Measurements from ENCODE around the gene HLA-DQB2. TPM values are rescaled to one million over a fixed set of nuclear protein-coding genes. Genes with fewer than 3 reads are reported as not detected.

Gene HLA-DQB2
- total RNA-seq, 4 donors from 2014 or later, result 60.4 to 97.2 (median 80.9) TPM

DNA sequence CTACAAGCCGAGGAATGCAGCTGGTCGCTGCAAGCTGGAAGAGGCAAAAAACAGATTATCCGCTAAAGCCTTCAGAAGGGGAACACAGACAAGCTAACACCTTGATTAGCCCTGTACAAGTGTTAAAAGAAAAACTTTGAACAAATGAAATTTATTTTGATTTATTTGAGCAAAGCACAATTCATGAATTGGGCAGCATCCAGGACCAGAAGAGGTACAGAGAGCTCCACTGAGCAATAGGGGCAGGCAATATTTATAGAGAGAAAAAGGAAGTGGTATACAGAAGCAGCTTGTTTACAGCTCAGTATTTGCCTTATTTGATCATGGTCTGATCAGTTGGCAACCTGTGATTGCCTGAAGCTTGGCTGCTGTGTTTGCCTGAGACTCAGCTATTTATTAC, 35.8 kb upstream of the HLA-DQB2 start:
- TF ChIP-seq POLR2A (IDR thresholded peaks at IDR 0.05) (no peak), EP300 (IDR thresholded peaks at IDR 0.05) (no peak), POLR2AphosphoS5 (IDR thresholded peaks at IDR 0.05) (no peak)
- TF ChIP-seq, protein P1, sequence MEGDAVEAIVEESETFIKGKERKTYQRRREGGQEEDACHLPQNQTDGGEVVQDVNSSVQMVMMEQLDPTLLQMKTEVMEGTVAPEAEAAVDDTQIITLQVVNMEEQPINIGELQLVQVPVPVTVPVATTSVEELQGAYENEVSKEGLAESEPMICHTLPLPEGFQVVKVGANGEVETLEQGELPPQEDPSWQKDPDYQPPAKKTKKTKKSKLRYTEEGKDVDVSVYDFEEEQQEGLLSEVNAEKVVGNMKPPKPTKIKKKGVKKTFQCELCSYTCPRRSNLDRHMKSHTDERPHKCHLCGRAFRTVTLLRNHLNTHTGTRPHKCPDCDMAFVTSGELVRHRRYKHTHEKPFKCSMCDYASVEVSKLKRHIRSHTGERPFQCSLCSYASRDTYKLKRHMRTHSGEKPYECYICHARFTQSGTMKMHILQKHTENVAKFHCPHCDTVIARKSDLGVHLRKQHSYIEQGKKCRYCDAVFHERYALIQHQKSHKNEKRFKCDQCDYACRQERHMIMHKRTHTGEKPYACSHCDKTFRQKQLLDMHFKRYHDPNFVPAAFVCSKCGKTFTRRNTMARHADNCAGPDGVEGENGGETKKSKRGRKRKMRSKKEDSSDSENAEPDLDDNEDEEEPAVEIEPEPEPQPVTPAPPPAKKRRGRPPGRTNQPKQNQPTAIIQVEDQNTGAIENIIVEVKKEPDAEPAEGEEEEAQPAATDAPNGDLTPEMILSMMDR (IDR thresholded peaks at IDR 0.05), result no peak
- WGBS, result 94% methylated on average over 3 of the region's 3 CpGs

DNA sequence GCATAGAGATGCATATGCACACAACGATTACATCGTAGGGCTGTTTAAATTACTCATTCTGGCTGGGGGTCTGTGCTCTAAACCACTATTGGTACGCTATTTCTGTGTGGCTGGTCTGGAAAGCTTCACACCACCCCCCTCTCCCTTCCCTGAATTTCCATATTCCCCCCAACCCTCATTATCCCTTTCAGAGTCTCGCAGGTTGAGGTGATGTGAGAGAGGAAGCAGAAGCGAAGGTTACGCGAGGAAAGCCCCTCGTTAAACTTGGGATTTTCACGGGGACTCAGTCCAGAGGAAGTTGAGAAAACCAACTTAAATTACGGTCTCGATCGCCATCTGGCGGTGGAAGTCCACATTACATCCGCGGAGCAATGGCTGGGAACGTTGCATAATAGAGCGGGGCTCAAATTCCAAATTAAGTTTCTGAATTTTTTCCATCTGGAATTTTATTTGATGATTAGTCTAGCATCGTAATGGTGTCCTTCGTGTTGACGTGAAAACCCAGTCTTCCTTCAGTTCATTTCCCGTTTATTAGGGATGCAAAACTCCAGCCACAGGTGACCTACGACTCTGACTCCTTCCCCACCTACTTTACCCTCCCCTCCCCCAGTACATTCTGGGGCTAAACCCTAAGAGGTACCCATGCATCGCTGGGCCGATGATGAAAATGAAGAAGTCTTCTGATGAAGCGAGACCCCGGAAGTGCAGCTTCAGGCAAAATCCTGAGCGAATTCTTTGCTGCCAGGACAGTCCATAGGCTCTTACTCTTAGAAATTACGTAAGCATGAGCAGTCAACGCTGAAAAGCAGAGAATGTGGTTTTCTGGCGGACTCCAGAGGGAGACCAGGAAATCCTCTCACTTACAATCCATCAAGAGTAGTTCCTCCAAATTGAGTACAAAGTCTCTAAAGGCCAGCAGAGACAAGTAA, 33.8 kb upstream of the HLA-DQB2 start:
- peaks cover 47% of the 10 kb centered on the region for H3K27me3 ChIP-seq
- H3K36me3 ChIP-seq, result no peaks in the 10 kb centered on the region
- 8% methylated on average over 30 of the region's 30 CpGs for WGBS
- peak overlapping the region; percentile 22 for H3K4me3 ChIP-seq
- DNase-seq (ENCODE audit: low spot score in 2 of 2), result peak; percentile 86
- peaks cover 10% of the 10 kb centered on the region for H3K4me1 ChIP-seq
- peaks cover 4% of the 10 kb centered on the region for H3K9me3 ChIP-seq
- no peak overlapping the region for H3K27ac ChIP-seq
- TF ChIP-seq, protein P1 (IDR thresholded peaks at IDR 0.05), result peak; percentile 78 to 95
- TF ChIP-seq EP300 (IDR thresholded peaks at IDR 0.05) (no peak), POLR2AphosphoS5 (IDR thresholded peaks at IDR 0.05) (no peak)

More for the DNA sequence above, 35.8 kb upstream of the HLA-DQB2 start:
- Histone ChIP-seq H3K4me3 (no peak overlapping the region), H3K4me1 (peaks cover 10% of the 10 kb centered on the region), H3K27ac (no peak overlapping the region), H3K36me3 (no peaks in the 10 kb centered on the region), H3K27me3 (peaks cover 44% of the 10 kb centered on the region), H3K9me3 (peaks cover 4% of the 10 kb centered on the region)
- DNase-seq (ENCODE audit: low spot score in 2 of 2), result no peak

DNA sequence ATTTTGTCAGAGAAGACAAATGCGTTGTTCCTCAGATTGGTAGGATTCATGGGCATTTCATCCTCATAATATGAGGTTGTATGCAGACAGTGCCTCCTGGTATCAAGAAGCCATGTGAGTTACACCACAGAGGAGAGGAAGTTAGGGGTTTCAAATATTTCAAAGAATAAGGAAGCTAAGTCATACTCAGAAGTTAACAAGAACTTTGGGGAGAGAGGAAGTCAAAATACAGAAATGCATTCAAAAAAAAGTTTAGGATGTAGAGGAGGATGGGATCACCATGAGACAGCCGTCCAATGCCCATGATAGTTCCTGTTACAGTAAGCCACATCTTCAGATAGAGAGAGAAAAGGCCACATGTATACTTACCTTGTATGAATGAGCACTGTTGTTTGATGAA, 31.2 kb upstream of the HLA-DQB2 start:
- H3K27me3 ChIP-seq, result peaks cover 57% of the 10 kb centered on the region
- DNase-seq (ENCODE audit: low spot score in 2 of 2), result no peak

DNA sequence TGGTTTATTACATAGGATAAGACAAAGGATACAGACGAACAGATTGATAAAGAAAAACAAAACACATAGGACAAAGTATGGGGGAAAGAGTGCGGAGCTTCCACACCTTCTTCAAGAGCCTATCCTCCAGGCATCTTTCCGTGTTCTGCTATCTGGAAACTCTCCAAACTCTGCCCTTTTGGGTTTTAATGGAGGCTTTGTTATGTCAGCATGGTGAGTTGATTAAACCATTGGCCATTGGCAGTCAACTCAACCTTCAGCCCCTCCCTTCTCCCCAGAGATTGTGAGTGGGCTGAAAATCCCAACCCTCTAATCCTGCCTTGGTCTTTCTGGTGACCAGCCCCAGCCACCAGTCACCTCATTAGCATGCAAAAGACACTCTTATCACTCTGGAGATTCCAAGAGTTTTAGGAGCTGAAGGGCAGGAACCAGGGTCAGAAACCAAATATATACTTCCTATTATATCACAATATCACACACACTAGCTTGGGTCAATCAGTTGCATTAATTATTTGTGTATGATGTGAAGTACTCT, 29.6 kb upstream of the HLA-DQB2 start:
- WGBS, result 70% methylated on average over 3 of the region's 3 CpGs
- Histone ChIP-seq H3K27me3 (peaks cover 46% of the 10 kb centered on the region), H3K4me1 (peaks cover 13% of the 10 kb centered on the region), H3K36me3 (no peaks in the 10 kb centered on the region), H3K4me3 (no peak overlapping the region), H3K9me3 (no peaks in the 10 kb centered on the region), H3K27ac (no peak overlapping the region)
- TF ChIP-seq POLR2A (IDR thresholded peaks at IDR 0.05) (no peak), POLR2AphosphoS5 (IDR thresholded peaks at IDR 0.05) (no peak), EP300 (IDR thresholded peaks at IDR 0.05) (no peak)
- TF ChIP-seq, protein P1 (IDR thresholded peaks at IDR 0.05), result no peak
- no peak for DNase-seq (ENCODE audit: low spot score in 2 of 2)

More for the DNA sequence above, 31.2 kb upstream of the HLA-DQB2 start:
- H3K9me3 ChIP-seq, result peaks cover 4% of the 10 kb centered on the region
- H3K4me1 ChIP-seq, result peaks cover 13% of the 10 kb centered on the region
- TF ChIP-seq, protein P1 (IDR thresholded peaks at IDR 0.05), result no peak
- TF ChIP-seq EP300 (IDR thresholded peaks at IDR 0.05), result no peak
- TF ChIP-seq POLR2A (IDR thresholded peaks at IDR 0.05), result no peak
- TF ChIP-seq POLR2AphosphoS5 (IDR thresholded peaks at IDR 0.05), result no peak
- no peaks in the 10 kb centered on the region for H3K36me3 ChIP-seq
- H3K27ac ChIP-seq, result no peak overlapping the region
- 72% methylated on average over 2 of the region's 2 CpGs for WGBS
- no peak overlapping the region for H3K4me3 ChIP-seq

DNA sequence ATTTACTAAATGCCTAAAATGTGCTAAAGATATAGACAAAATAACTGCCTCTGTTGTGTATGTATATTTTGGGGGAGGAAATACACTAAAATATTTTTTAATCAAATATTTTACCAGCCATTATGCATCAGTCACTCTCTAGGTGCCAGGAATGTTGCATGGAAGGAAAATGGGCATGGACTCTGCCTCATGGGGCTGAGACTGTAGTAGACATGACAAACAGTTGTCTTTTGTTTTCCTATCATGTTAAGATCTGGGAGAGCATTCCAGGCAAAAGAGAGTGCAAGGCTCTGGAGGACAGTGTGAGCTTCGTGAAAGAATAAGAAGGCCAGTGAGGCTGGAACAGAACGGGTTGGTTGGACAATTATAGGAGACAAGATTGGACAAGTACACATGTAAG, 27.0 kb upstream of the HLA-DQB2 start:
- H3K27ac ChIP-seq, result no peak overlapping the region
- H3K4me3 ChIP-seq, result no peak overlapping the region
- H3K4me1 ChIP-seq, result peaks cover 6% of the 10 kb centered on the region
- H3K36me3 ChIP-seq, result no peaks in the 10 kb centered on the region
- TF ChIP-seq POLR2AphosphoS5 (IDR thresholded peaks at IDR 0.05), result no peak
- TF ChIP-seq POLR2A (IDR thresholded peaks at IDR 0.05), result no peak
- no peak for TF ChIP-seq EP300 (IDR thresholded peaks at IDR 0.05)
- TF ChIP-seq, protein P1 (IDR thresholded peaks at IDR 0.05), result no peak
- no peak for DNase-seq (ENCODE audit: low spot score in 2 of 2)
- H3K9me3 ChIP-seq, result no peaks in the 10 kb centered on the region
- 44% methylated on average over 2 of the region's 2 CpGs for WGBS
- peaks cover 37% of the 10 kb centered on the region for H3K27me3 ChIP-seq
